Iris pigment epithelial cell (primary cell): ENCODE measurements around the gene BEST4.
A peak's percentile ranks its signal among the peaks of the same experiment; 100 is the strongest.
"Not testable (repeated sequence)": the region's sequence is repeated elsewhere in the genome, so short reads cannot be mapped to it uniquely, and the experiment has no call there.

Experiments
- DNase-seq: peaks from one replicate; pipeline ENCODE4 v3.0.0-alpha.2; 2011; ENCODE audit warnings: low read depth

The BEST4 gene

GRCh38 chr1:44777969-44778635 lies 9.9 kb downstream of the BEST4 start:
- DNase-seq: no peak

DNA sequence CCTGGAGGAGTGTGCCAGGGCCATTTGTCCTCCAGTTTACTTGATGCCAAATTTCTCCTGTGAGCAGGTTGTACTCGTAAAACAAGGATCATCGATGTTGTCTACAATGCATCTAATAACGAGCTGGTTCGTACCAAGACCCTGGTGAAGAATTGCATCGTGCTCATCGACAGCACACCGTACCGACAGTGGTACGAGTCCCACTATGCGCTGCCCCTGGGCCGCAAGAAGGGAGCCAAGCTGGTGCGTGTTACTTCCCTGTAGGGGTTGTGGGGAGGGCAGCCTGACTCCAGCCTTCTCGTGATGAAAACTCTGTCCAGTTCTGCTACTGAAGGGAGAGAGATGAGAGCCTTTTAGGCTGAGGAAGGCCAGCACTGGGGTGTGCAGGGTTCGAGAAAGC lies 10.4 kb downstream of the BEST4 start:
- no peak for DNase-seq

- no peak for DNase-seq
Observed at GRCh38 chr1:44776730-44777068, 11.3 kb downstream of the BEST4 start.

DNA sequence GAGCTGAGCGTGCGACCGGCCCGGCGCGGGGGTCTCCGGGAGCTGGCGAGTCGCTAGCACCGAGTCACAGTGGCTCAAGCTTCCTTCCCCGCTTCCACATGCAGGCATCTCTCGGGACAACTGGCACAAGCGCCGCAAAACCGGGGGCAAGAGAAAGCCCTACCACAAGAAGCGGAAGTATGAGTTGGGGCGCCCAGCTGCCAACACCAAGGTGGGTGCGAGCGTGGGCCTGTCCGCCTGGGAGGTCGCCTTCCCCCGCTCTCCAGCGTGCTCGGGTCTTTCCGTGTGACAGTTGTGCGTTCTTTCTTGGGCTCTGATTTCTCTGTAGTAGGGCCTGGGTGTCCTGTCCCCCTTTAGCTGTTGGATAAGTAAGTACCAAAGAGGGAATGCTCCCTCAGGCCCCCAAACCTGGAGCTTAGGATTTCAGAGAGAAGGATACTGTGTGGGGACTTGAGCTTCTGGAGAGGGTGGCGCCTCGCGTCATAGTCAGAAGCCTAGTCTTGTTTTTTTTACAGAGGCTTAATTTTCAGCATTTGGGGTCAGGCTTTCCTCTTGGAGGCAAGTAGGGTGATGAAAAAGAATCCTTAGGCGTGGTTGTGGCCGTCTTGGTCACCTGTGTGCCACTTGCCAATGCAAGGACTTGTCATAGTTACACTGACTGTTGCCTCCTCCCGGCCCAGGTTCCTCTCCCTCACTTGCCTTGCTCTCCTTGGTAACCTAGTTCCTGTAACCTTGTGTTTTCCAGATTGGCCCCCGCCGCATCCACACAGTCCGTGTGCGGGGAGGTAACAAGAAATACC lies 11.8 kb downstream of the BEST4 start:
- peak; percentile 24 for DNase-seq

GRCh38 chr1:44775078-44775929 lies 12.7 kb downstream of the BEST4 start, which contains the start of gene RPS8:
Gene RPS8 (plus strand): TSS chr1:44775540. CDS start chr1:44775597, 57 bp downstream.
- DNase-seq: peak; percentile 95

DNA sequence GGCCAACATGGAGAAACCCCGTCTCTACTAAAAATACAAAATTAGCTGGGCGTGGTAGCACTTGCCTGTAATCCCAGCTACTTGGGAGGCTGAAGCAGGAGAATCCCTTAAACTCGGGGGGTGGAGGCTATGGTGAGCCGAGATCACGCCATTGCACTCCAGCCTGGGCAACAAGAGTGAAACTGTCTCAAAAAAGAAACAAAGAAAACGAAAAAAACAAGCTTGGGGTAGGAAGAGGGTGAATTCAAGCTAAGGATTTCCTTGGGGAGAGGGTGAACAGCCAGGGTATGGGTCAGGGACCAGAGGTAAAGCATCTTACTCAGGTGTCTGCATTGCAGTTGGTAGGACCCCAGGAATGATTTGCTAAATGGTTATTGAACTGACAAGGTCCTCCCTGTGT lies 21.5 kb downstream of the BEST4 start:
- DNase-seq: not testable (repeated sequence)

GRCh38 chr1:44760876-44761275 lies 27.1 kb downstream of the BEST4 start:
- no peak for DNase-seq

DNA sequence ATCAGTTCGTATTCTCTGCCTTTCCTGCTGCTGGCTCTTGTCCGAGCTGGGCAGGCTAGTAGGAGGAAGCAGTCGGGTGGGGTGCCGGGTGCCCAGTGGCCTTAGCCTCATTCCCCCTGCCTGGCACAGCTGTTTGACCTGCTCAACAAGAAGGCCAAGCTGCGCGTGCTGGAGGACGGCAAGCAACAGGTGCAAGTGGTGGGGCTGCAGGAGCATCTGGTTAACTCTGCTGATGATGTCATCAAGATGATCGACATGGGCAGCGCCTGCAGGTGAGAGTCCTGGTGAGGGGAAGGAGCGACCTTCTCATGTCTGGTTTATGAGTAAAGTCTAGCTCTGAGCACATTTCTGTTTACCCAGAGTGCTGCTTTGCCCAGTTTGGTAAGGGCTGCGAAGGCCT lies 28.9 kb downstream of the BEST4 start:
- DNase-seq: no peak

- DNase-seq: no peak
Observed at GRCh38 chr1:44757420-44757819, 30.6 kb downstream of the BEST4 start.

DNA sequence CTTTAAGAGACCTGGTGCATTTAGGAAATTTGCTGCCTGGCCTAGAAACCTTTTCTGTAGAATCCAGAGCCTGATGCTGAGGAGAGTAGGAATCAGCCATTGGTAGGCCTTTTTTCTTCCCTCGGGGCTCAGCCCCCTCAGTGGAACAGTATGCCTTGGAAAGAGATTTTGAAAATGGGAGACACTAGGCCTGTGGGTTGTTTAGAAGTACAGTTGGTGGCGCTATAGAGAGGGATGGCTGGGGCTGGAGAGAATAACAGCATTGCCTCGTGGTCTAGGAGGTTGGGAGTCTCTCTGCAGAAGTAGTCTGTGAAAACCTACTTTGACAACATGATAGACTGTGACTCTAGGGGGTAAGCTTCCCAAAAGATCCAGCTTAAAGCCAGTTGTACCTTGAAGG lies 40.1 kb downstream of the BEST4 start:
- DNase-seq: no peak

DNA sequence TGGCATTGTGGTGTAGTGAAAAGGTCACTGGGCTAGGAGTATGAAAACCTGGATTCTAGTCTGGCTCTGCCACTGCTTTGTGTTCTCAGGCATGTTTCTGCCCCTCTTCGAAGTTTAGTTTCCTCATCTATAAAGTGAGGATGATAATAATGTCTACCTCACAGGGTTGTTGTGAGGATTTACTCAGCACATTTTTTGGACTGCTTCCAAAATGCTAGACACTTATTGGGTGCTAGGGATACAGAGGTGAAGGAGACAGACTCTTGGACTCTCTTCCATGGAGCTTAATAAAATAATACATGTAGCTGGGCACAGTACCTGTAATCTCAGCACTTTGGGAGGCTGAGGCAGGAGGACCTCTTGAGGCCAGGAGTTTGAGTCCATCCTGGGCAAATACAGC lies 44.8 kb downstream of the BEST4 start:
- no peak for DNase-seq

GRCh38 chr1:44740179-44740617 lies 47.8 kb downstream of the BEST4 start:
- DNase-seq: no peak

DNA sequence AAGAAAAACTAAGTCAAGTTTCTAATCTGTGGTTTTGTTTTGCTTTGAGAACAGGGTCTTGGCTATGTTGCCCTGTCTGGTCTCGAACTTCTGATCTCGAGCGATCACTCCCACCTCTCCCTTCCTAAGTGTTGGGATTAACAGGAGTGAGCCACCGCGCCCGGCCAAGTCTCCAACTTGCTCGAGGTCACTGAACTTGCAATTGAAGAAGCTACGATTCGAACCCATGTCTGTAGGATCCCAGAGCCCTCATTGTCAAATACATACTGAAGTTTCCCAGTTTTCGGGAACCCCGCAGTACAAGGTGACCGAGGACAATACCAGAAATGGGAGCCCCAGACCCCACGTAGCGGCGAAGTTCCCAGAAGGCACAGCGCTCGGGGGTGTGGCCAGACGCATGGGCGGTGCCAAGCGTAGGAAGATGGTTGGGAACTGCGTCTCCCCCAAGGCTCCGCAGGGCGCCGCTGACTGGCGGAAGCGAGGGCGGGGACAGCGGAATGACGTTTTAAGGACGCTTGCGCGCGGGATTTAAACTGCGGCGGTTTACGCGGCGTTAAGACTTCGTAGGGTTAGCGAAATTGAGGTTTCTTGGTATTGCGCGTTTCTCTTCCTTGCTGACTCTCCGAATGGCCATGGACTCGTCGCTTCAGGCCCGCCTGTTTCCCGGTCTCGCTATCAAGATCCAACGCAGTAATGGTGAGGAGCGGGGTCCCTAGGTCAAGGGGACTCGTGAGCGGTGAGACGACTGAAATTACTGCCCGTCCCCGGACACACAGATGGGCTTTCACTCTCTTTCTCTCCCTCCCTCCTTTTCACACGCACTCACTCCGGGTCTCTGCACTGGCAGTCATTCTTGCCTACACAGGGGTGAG lies 48.4 kb downstream of the BEST4 start, which contains the start of gene KIF2C:
KIF2C (plus strand) TSS at position 531 of the 872 bp plus-strand sequence; CDS start at position 627, 96 bp downstream.
- peak; percentile 98 for DNase-seq

- DNase-seq: not testable (repeated sequence)
Observed at GRCh38 chr1:44738953-44739306, 49.0 kb downstream of the BEST4 start.

DNA sequence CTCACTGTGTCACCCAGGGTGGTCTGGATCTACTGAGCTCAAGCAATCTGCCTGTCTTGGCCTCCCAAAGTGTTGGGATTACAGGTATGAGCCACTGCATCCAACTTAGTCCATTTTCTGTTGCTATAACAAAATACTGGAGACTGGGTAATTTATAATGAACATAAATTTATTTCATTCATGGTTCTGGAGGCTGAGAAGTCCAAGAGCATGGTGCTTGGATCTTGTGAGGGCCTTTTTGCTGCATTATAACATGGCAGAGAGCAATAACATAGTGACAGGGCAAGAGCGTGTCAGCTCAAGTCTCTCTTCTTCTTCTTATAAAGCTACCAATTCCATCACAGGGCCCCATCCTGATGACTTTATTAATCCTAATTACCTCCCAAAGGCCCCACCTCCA lies 52.0 kb downstream of the BEST4 start:
- no peak for DNase-seq

DNA sequence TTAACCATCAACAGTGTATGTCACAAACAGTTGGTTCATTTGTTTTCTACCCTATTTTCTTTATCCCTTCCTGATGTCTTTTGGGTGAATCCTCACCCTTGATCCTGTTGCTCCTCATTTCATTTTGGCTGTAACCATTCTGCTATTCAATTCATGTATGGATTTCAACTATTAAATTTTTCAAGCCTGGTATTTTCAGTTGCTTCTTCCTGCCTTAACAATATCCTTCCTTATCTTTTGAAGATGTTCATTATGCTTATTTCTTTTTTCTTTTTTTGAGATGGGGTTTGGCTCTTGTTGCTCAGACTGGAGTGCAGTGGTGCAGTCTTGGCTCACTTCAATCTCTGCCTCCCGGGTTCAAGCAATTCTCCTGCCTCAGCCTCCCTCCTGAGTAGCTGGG lies 54.2 kb downstream of the BEST4 start:
- DNase-seq: no peak
